HG03066 (cell line): Measurements from ENCODE around the gene P3H2.
"Not testable (repeated sequence)": the region's sequence is repeated elsewhere in the genome, so short reads cannot be mapped to it uniquely, and the experiment has no call there.

Source experiments
- ATAC-seq: cut with Tn5 transposase; IDR thresholded peaks from one replicate; pipeline ENCODE4 v1.9.1; 2021; ENCODE audit warnings: low read depth; ENCODE audit not compliant: unreplicated experiment

Gene P3H2

DNA sequence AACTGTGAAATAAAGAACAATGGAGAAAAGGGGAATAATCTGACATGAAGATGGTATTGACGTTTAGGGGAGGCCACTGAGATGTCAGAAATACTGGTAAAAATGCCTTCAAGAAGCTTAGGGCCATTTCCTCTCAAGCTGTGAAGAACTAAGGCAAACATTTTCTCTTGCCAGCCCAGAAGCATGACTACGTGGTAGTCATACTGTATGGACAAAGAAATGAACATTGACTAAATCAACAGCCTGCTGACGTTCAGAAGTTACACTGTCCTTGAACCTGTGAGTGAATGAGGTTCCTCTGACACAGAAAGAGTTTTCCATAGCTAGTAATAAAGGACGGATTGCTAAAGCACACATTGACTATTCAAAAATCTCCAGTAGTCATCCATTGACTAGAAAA, 121.0 kb downstream of the P3H2 start:
- no peak for ATAC-seq

DNA sequence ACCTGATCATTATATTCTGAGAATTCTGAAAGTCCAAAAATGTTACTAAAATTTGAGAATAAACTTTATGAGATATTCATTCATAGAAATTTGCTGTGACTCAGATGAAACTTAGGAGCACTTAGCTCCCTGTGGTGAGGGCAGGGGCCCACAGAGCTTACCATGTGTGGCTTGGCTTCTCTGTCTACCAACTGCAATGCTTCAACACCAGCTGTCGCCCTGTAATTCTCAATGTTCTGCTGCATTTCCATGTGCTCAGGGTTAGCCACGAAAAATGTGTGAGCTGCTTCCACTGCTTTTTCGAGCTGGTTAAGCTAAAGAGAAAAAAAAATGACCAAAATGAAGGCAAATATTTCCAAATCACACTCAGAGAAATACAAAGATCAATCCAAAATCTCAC, 125.6 kb downstream of the P3H2 start:
- ATAC-seq: no peak

DNA sequence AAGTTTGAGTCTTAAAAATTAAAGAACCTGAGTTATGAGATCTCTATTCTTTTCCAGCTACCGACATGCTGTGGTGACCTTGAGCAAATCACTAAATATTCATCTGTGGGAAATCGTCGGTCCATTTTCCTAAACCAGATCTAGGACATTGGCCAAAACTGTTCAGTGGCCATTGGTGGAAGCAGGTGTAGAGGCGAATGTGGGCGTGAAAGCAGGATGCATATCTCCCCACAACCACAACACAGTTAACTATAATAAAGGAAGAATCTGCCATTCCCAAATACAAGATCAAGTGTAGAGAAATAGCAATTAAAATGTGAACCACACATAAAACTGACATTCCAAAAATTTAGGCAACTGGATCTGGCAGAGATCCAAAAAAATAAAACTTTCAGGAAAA, 129.9 kb downstream of the P3H2 start:
- no peak for ATAC-seq

DNA sequence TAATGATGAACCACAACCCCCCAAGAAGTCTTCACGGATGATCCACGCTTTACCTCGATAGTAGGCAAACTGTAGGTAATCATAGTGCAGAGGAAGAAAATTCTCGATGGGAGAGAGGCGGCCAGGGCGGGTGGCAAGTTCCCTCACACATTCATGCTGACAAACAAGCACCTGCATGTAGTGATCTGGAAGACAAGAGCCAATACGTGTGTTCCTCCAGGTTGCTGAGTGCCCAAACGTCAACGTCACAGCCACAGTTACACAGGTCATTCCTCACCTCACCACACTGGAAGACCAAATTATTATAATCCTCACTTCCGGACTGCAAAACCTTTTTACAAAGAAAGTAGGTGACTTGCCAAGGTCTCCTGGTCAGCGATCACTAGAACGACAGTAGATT, 131.8 kb downstream of the P3H2 start:
- ATAC-seq: no peak

DNA sequence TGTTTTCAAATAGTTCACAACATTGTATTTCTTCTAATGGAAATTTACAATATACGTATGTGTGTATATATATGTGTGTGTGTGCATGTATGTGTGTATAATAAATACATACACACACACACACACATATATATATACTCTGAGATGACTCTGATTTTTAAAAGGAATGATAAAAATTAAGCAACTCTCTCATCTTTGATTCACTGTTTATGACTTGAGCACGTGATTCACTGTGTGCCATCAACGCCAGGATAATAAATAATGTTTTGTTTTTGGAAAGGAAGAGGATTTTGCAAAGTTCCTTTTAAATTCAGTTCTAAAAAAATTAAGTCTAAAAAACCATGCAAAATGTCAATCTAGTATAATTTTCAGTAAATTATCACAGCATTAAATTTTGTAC, 132.4 kb downstream of the P3H2 start:
- ATAC-seq: no peak

DNA sequence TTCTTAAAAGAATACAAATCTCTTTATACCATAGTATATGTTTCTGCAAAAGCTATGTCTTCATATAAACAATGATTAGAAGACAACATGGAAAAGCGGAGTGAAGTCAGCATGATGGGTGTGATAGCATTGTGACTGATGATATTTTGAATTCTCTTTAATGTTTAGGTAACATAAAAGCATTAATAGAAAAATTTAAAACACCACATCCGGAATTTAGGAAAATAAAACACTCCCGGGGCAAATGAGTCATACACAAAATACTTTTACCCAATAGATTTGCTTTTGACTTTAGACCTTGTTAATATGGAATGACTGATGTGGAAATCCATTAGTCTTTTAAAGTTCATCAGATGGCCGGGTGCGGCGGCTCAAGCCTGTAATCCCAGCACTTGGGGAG, 134.7 kb downstream of the P3H2 start:
- no peak for ATAC-seq

DNA sequence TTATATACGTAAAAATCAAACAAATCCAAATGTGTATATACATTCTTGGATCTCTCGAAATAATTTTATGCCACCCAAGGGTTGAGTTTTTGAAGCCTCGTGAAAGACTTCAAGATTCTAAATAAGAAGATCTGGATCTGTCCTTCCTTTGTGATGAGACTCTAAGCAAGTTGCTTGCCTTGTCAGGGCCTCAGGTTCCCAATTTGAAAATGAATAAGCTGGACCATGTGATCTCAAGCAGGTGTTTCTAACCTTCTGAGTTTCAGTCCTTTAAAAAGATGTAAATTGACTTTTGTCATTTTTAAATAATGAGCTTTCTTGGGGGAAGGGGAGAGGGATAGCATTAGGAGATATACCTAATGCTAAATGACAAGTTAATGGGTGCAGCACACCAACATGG, 137.1 kb downstream of the P3H2 start:
- no peak for ATAC-seq

DNA sequence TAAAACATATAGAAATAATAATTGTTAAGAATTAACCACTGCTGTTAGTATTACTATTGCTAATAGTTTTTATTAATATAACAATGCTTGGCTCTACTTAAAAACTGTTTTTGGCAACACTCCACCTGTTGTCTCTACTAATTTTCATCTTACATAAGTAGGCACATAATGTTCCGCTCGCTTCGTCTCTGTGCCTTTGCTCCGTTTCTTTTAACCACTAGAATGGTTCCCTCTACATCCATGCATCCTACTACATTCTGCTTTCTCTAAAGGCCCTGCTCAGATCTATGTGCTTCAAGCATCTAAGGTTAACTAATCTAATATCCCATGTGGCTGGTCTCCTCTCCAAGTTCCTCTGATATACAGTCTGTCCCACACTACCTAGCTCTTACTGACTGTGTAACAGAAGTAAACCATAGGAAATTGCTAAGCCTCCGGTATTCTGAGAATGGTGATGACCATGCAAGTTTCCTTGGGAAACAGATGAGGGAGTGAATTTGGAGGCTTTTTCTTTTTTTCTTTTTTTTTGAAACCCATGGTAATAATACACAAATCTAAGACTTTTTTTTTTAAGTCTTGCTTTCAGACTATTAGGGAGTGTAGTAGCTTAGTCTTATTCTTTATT, 138.3 kb downstream of the P3H2 start:
- no peak for ATAC-seq

DNA sequence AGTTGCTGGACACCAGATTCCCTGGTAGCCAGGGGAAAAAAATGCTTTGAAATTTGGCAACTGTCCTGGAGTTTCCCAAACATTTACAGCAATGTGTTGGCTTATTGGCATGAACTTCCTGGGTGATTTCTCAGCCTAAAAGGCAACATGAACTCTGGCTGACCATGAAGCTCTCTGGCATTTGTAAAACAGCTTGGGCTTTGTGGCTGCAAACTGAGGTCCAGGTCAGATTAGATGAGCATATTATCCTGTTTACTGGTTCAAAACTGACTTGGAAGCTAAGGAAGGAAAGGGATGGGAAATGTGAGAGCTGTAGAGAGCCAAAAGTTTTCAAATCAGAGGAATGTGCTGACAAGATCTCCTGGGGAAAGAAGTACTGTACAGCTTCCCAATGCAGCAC, 139.0 kb downstream of the P3H2 start:
- ATAC-seq: no peak

DNA sequence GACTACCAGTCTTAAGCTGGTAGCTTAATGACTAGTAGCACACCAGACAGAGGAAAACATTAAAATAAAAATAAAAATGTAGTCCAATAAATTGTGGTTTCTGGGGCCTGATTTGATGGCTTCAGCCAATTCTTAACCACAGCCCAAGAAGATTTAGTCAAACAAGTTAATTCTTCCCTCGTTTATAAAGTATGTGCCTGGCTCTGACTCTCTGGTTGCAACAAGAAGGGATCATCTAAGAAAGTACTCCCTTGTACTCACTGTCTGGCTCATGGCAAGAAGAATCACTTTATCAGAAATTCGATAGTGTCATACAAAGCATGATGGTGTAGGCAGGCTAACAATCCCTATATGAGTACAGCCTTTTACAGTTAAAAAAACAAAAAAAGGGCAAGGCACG, 141.9 kb downstream of the P3H2 start:
- no peak for ATAC-seq

DNA sequence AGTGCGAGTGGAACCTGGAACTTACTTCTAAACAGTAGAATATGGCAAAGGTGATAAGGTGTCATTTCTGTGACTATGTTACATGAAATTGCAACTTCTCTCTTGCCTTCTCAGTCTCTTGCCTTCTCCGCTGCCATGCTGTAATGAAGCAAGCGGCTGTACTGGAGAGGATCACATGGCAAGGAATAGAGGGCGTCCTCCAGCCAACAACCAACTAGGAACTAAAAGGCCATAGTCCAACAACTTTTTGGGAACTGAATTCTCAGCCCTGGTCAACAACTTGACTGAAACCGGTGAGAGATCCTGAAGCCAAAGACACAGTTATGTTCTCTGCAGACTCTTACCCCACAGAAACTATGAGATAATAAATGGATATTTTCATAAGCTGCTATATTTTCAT, 143.5 kb downstream of the P3H2 start:
- no peak for ATAC-seq

DNA sequence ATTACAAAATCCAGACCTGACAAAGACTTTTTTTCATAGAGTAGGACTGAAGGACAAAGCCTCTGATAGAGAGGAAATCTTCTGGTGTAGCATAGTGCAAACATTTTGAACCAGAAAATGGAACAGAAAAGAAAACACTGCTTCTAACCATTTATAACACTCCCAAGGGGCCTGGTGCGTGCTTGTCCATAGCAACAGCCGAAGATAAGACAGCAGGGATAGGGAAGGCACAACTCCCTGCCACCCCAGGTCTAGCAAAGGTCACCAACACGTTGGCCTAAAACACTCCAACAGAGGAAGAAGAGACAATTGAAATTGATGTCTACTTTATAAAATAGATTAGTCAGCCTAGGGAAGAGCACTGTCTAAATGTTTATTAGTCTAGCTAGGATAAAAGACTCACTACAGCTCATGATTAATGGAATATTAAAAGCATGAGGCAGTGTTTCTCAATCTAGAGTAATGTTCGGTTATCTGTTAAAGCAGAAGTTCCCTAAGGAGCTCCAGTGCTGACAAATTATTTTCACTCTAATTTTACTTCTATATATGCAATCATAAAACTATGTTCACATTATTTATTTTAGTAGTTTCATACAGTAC, 145.2 kb downstream of the P3H2 start:
- ATAC-seq: no peak

DNA sequence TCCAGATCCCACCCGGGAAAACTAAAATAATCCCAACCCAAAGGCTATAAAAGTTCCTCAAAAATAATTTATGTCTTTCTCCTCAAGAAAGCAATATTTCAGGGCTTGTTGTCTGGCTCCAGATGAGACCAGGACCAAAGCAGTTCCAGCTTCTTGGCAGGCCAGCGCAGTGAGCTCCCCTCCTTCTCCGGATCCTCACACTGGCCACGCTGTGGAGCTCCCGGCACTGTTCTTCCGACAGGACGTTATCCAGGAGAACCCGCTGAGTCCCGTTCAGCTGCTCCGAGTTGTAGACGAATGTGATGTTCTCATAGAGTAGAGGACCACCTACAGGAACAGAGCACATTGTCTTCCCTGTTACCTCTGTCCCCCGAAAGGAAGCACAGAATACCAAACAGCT, 146.3 kb downstream of the P3H2 start:
- ATAC-seq: no peak

DNA sequence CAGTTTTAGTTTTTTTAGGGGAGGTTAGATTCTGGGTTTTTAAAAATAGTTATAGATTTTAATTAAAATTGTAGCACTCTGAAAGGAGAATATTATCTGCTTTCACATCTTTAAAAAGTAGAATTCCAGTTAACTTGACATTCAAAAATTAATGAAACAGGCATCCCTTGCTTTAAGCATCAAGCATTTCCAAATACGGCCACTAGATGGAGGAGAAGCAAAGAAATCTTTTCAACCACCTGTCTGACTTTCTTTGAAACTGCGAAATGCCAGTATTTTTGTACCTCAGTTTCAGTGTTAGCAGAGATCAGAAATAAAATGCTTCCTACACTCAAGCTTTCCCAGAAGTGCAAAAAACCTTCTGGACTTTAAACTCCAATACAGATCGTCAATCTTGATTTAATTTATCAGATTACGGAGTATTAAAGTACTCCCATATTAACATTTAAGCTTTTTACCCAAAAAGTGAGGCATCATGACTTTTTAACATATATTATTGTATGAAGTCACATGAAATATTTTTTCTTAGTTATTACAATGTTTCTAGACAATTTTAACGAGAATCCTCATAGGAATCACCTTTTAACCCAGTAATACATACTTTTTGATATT, 153.3 kb downstream of the P3H2 start:
- ATAC-seq: peak; percentile 71

DNA sequence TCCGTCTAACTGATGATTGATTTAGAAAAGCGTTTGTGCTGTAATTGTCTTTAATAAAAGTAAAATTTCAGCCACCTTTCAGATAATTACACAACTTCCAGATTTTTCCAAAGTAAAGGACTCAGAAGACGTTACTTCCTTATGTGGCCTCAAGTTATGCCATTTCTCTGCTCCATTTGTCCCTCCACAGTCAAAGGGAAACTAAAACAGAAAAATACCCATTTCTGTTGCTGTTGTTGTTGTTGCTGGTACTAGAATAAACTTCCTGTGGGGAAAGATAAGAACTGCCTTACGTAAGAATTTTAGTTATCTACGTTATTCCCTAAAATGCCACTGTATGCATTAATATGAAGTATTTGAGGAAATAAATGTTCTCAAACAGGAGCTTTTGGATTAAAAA, 153.9 kb downstream of the P3H2 start:
- peak; percentile 58 for ATAC-seq

DNA sequence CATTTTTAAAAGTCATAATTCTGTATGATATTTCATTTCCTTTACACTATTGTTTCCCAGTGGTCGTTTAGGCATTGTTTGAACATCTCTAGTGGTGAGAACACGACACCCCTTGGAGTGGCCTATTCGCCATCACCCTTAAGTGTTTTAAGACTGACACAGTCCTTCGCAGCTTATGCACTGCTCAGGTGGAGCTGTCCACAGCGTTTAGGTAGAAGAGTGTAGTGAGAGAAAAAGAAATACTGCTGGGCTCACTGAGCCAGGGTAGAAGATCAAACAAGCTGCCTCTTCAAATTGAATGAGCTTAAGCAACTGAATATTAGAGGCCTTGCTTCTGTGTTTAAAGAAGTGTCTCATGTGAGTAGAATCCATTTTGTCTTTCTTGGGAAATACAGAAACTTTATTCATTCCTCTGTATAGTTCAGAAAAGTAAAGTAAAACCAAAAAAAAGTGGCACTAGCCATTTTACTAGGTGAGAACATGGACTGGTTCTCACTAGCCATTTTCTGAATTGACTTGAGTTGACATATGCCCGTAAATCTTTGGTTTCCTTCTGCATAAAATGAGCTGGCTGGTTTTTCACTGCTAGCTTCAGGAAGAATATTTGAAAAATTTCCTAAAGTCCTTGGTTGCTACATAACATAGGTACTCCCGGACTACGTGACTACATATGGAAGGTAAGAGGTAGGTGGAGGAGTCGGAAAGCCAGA, 155.9 kb downstream of the P3H2 start:
- ATAC-seq: no peak

DNA sequence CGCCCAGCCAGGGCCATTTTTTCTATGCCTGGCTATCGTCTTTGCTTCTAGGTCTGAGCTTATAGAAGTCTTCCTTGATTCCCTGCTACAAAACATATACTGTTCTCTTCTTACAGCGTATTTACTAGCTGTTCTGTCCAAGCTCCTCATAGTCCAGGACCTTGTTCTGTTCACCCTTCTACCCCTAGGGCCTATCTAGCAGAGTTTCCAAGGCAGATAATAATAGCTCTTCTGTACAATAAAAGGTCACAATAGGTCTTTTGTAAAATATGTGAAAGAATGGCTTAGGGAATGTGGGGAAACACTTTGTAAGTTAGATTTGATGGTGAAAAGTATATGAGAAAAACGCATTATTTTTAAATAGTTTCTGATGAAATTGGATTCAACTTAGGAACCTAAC, 158.2 kb downstream of the P3H2 start:
- ATAC-seq: no peak

DNA sequence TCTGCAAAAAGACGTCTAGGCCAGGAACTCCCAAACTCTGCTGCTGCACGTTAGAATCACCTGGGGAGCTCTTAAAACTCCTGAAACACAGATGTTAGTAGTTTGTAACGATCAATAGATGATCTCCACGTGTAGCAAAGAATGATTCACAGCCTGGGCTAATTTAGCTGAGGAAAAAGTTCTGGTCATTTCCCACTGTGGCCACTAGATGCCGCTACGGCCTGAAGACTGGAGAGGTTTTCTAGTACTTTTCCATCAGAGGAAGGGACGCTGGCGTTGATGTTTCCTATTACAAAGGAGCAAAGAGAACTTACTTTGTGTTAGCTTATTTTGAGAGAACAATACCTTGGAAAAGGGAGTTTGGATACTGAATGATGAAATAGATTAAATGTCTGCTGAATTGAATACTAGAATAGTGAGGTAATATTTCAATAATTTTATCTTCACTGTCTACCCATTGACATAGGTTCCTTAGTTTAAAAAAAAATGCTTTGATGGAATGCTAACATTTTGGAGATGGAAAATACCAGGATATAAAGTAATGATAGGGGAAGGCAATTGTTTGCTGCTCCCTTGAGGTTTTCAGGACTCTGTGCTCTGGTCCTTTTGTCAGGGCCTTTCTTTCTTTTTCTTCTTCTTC, 159.1 kb downstream of the P3H2 start:
- peak; percentile 74 for ATAC-seq

DNA sequence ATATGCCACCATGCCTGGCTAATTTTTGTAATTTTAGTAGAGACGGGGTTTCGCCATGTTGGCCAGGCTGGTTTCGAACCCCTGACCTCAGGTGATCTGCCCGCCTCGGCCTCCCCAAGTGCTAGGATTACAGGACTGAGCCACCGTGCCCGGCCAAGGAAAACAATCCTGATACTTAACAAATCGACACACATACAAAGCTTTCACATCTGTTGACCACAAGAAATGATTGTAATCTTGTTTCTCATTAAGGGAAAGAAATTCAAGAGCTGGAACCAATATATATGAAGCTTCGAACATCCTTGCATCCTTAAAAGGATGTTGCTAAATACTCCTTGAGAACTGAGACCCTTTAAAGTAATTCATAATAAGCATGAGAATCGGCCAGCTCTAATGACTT, 159.6 kb downstream of the P3H2 start:
- not testable (repeated sequence) for ATAC-seq

DNA sequence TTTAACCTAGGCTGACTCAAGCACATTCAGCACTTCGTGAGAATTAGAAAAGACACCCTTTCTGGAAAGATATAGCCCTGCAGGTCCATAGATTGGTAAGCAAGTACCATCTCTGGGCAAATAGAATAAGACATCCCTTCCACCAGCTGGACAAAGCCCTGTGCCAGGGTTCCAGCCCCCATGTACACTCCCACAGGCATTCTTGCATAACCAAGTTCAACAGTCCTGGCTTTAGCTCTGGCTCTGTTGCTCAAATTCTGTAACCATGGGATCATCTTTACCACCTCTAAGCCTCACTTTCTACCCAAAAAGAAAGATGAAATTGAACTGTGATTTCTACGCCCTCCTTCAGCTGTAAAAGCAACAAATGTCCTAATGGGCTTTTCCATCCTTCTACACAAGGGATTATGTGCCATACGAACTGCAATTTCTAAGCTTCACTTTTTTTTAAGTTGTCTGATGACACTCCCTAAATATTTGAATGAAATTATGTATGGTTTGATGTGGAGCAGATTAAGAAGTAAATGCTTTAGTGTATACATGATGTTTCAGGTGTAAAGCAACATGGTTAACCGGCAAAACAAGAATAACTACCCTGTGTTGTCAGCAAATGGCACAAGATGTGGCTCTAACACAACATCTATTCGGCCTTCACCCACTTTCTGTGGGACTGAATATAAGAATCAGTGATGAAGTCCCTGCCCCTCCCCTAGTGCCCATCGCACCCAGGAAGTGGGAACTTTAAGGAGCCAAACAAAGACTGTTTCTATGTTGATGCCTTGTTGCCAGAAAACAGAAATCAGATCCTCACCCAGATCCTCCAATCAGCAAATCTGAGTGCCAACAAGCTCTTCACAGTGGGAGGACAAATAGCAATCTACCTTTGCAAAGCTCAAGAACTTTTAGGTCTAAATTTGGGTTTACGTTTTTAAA, 165.7 kb downstream of the P3H2 start:
- no peak for ATAC-seq
